Astrocyte of the spinal cord (primary cell): ENCODE results near the gene DTX3.
"Not testable (repeated sequence)": the region's sequence is repeated elsewhere in the genome, so short reads cannot be mapped to it uniquely, and the experiment has no call there.

Experiments
- DNase-seq: peaks from one replicate; pipeline ENCODE4 v3.0.0; 2011; ENCODE audit warnings: low read depth, low spot score
- H3K4me3 ChIP-seq: 2 replicates; pipeline ENCODE4 v1.5.1; 2011; ENCODE audit warnings: low read depth, mild to moderate bottlenecking, low read length, moderate library complexity
- in situ Hi-C: cut with HindIII; loops from 2 replicates; pipeline ENCODE4 v1.10.0; 2017; ENCODE audit warnings: low sequenced_read_pairs
- TF ChIP-seq, protein P1 (sequence below): IDR thresholded peaks from 2 replicates; pipeline ENCODE4 v1.5.1; 2012; ENCODE audit warnings: low read depth, mild to moderate bottlenecking, low read length, inconsistent platforms

The DTX3 gene

DNA sequence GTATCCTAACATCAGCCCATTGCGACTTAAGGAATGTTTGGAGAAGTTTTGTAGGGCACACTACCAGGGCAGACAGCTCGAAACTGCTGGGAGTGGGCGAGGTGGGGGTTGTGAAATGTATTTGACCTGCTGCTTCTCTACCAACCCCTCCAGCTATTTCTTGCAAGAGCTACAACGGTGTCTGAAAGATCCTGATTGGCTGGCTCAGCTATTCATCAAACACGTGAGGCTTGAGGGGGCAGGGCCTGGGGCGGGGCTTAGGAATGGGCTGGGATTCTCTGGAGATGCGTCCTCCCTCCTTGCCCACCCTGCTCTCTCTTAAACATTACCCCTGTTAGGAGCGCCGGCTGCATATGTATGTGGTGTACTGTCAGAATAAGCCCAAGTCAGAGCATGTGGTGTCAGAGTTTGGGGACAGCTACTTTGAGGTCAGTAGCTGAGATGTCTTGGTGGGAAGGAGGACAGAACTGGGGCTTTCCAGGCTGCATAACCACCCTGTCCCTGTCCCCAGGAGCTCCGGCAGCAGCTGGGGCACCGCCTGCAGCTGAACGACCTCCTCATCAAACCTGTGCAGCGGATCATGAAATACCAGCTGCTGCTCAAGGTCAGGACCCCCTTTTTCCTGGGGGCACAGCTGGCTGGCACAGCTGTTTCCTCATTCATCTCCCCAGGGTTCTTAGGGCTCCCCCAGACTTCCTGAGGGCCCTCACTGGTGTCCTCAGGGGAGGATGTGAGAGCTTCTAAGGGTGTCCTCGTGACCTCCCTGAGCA, 9.7 kb downstream of the DTX3 start:
- in situ Hi-C loops: no loop called here
- H3K4me3 ChIP-seq: no peak overlapping the region
- no peak for DNase-seq
- TF ChIP-seq, protein P1, sequence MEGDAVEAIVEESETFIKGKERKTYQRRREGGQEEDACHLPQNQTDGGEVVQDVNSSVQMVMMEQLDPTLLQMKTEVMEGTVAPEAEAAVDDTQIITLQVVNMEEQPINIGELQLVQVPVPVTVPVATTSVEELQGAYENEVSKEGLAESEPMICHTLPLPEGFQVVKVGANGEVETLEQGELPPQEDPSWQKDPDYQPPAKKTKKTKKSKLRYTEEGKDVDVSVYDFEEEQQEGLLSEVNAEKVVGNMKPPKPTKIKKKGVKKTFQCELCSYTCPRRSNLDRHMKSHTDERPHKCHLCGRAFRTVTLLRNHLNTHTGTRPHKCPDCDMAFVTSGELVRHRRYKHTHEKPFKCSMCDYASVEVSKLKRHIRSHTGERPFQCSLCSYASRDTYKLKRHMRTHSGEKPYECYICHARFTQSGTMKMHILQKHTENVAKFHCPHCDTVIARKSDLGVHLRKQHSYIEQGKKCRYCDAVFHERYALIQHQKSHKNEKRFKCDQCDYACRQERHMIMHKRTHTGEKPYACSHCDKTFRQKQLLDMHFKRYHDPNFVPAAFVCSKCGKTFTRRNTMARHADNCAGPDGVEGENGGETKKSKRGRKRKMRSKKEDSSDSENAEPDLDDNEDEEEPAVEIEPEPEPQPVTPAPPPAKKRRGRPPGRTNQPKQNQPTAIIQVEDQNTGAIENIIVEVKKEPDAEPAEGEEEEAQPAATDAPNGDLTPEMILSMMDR: no peak

DNA sequence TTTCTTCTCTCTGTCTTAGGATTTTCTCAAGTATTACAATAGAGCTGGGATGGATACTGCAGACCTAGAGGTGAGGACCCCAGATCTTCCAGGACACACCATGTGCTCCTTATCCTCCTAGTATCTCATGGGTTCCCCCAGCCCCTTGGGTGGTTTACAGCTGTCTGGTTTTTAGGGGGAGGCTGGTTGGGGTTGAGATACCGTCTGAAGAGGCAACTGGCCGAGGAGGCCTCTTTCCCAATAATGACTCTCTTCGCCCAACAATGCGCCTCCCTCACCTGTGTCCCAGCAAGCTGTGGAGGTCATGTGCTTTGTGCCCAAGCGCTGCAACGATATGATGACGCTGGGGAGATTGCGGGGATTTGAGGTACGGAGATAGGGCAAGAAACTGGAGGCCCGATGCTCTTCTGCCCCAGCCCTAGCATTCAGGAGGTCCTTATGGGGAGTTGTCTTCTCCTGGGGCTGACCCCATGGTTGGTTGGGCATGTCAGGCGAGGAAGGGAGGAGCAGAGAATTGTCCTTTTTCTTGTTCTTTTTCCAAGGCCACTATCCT, 10.4 kb downstream of the DTX3 start:
- no peak overlapping the region for H3K4me3 ChIP-seq
- in situ Hi-C loops: no loop called here
- TF ChIP-seq, protein P1: no peak
- no peak for DNase-seq

DNA sequence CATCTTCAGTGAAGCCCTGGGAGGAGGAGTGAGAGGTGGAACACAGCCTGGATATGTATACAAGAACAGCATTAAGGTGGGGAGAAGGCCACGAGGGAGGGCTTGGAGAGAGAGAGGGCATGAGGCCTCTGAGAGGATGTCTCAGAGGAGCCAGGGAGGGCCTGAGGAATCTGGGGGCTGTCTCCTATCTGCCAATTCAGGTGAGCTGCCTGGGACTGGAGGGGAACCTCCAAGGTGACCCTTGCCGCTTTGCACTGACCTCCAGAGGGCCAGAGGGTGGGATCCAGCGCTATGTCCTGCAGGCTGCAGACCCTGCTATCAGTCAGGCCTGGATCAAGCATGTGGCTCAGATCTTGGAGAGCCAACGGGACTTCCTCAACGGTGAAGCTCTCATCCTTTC, 11.0 kb downstream of the DTX3 start:
- TF ChIP-seq, protein P1: no peak
- H3K4me3 ChIP-seq: no peak overlapping the region
- DNase-seq: no peak
- in situ Hi-C loops: no loop called here

DNA sequence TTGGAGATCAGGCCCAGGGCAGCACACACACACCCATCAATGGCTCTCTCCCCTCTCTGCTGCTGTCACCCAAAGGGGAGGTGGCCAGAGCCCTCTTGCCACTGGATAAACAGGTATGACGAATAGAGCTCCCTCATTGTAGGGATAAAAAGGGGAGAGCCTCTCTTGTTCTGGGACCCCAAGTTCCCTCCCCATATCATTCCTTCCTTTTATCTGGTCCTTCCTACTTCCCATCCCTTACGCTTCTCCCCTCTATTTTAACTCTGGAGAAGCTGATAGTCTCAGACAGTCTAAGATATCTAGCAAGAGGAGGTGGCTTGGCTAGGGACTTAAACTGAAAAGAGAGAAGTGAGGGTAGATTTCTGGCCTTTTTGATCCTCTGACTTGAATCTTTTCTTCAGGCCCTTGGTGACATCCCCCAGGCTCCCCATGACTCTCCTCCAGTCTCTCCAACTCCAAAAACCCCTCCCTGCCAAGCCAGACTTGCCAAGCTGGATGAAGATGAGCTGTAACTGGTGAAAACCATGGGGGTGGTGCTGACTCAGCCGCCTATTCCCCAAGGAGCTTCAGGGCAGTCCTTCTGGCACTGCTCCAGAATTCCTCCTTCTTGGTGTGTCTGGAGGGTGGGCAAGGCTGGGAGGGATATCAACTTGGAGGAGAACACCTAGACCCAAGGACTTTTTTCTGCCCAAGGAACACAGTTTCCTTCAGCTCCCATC, 11.9 kb downstream of the DTX3 start:
- TF ChIP-seq, protein P1: no peak
- in situ Hi-C loops: no loop called here
- no peak for DNase-seq
- H3K4me3 ChIP-seq: no peak overlapping the region

DNA sequence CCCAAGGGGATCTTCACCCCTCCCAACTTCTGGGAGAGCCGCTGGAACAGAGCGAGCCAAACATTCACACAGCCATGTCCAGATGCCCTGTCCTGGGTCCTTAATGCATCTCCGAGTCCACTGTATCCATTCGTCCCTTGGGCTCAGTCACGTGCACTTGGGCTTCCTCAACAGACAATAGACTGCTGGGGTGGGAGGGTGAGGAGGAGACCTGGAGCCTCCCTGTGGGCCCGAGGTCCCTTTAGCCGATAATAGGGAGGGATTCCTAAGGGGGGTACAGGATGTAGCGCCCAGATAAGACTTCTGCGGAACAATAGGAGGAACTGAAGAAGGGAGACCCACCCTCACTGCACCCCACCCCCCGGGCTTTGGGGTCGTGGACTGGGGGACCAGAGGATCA, 13.3 kb downstream of the DTX3 start:
- in situ Hi-C loops: no loop called here
- H3K4me3 ChIP-seq: no peak overlapping the region
- no peak for DNase-seq
- TF ChIP-seq, protein P1: no peak

DNA sequence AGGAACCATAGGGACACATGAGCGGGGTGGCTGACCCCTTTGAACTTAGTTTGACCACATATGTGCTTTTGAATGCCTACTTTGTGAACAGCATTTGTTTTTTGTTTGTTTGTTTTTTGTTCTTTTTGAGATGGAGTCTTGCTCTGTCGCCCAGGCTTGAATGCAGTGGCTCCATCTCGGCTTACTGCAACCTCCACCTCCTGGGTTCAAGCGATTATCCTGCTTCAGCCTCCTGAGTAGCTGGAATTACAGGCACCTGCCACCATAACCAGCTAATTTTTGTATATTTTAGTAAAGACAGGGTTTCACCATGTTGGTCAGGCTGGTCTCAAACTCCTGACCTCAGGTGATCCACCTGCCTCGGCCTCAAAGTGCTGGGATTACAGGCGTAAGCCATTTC, 13.8 kb downstream of the DTX3 start:
- DNase-seq, in situ Hi-C loops: not testable (repeated sequence)

DNA sequence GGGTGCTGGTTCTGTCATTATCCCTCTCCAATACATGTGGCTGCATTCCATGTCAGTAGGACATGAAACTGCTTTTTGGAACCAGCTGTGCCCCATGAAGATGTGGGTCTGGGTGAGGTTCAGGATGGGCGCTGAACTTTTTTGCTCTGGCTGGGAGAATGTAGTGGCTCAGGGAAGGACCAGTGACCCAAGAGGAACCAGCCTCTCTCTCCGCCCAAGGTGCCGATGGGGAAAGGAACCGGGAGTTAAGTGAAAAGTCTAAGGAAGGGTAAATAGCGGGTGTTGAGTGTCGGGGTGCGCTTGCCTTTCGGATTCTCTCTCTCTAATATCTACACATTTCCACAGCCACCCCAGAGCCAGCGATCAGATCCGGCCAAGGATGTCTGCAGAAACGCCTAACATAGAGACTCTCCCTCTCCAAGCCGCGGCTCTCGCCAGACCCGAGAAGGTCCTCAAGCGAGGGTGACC, 14.4 kb downstream of the DTX3 start:
- in situ Hi-C loops: no loop called here
- TF ChIP-seq, protein P1: no peak
- no peak for DNase-seq
- H3K4me3 ChIP-seq: no peak overlapping the region

More for the DNA sequence above, 13.8 kb downstream of the DTX3 start:
- not testable (repeated sequence) for H3K4me3 ChIP-seq
